HepG2 (cell line): Measurements from ENCODE around the gene FKBP9. TPM values are rescaled to one million over a fixed set of nuclear protein-coding genes. Genes with fewer than 3 reads are reported as not detected.
A peak's percentile ranks its signal among the peaks of the same experiment; 100 is the strongest.

Source experiments
- ATAC-seq: fragments of 200-7000 bp; cut with Tn5 transposase; 3 replicates; pipeline ENCODE4 v1.9.1; 2020; ENCODE audit warnings: mild to moderate bottlenecking, moderate library complexity
- BruUV-seq: library from RNA; stranded (reverse); fragments of 400-500 nt; replicated peaks from 2 replicates; lab custom pipeline; 2021; lab: Mats Ljungman, UMichigan
- CTCF ChIA-PET: fragments of 300-600 bp; formaldehyde crosslinking; extraction: SDS; loops from one replicate; lab custom pipeline; 2021; ENCODE audit warnings: low total read pairs, inconsistent platforms, low intra/inter-chr PET ratio; lab: Yijun Ruan, JAX
- POLR2A ChIA-PET: fragments of 350-600 bp; sonication (Branson Sonifier 250); formaldehyde crosslinking; loops from one replicate; lab custom pipeline; 2020; ENCODE audit warnings: antibody characterized with exemption, inconsistent platforms; lab: Yijun Ruan, JAX
- DNase-seq: peaks from one replicate; pipeline ENCODE4 v3.0.0-alpha.2; 2015; ENCODE audit warnings: low spot score
- FAIRE-seq: peaks from 3 replicates; lab custom pipeline; 2011; peaks lifted over from hg19 to GRCh38; lab: Jason Lieb, UNC
- H2AFZ ChIP-seq: one replicate; pipeline ENCODE4 v1.6.1; 2011; ENCODE audit warnings: low read length, inconsistent platforms
- H3K27ac ChIP-seq: fragments of 300-600 bp; 3 replicates; pipeline ENCODE4 v1.8.0; 2011; ENCODE audit warnings: mixed run types, mild to moderate bottlenecking, mixed read lengths, low read length, inconsistent platforms; ENCODE audit not compliant: insufficient read depth; ENCODE audit errors: extremely low read length
- H3K27me3 ChIP-seq, 2 experiments: fragments of 200-600 bp in 1 of 2; 2 replicates in 1 of 2; 3 replicates in 1 of 2; pipeline versions ENCODE4 v1.6.0 to v1.8.0; 2011; ENCODE audit warnings: low read length in 2 of 2, mild to moderate bottlenecking in 2 of 2, moderate library complexity in 2 of 2, inconsistent platforms in 1 of 2; ENCODE audit not compliant: insufficient read depth in 2 of 2, control insufficient read depth in 1 of 2
- H3K36me3 ChIP-seq, 2 experiments: fragments of 200-600 bp in 1 of 2; replicated peaks in 1 of 2; 2 replicates in 1 of 2; 3 replicates in 1 of 2; pipeline versions ENCODE4 v1.5.1 to v1.8.0; 2011; ENCODE audit warnings: low read length in 2 of 2, inconsistent platforms in 1 of 2; ENCODE audit not compliant: insufficient read depth in 2 of 2, control insufficient read depth in 1 of 2
- H3K4me1 ChIP-seq: 2 replicates; pipeline ENCODE4 v1.5.1; 2012; ENCODE audit warnings: low read length, inconsistent platforms; ENCODE audit not compliant: insufficient read depth
- H3K4me2 ChIP-seq: 2 replicates; pipeline ENCODE4 v1.6.0; 2011; ENCODE audit warnings: low read depth, low read length, inconsistent platforms
- H3K4me3 ChIP-seq, 3 experiments: fragments of 200-600 bp in 1 of 3; sonication (generic), shearing (Covaris generic) in 1 of 3; replicated peaks in 1 of 3; 2 replicates each; pipeline ENCODE4 v1.5.1; 2011 to 2016; ENCODE audit warnings: low read length in 3 of 3, inconsistent platforms in 2 of 3, low read depth in 2 of 3, mild to moderate bottlenecking in 2 of 3, control low read depth in 1 of 3, mixed read lengths in 1 of 3; ENCODE audit not compliant: insufficient read depth in 1 of 3
- H3K79me2 ChIP-seq: one replicate; pipeline ENCODE4 v1.6.1; 2011; ENCODE audit warnings: low read length, inconsistent platforms; ENCODE audit not compliant: insufficient read depth
- H3K9ac ChIP-seq: 2 replicates; pipeline ENCODE4 v1.6.0; 2011; ENCODE audit warnings: mild to moderate bottlenecking, low read depth, low read length, inconsistent platforms; ENCODE audit not compliant: insufficient read depth
- H3K9me3 ChIP-seq: 2 replicates; pipeline ENCODE4 v1.5.1; 2012; ENCODE audit warnings: mild to moderate bottlenecking, low read length
- H4K20me1 ChIP-seq: 2 replicates; pipeline ENCODE4 v1.6.0; 2011; ENCODE audit warnings: inconsistent platforms, mild to moderate bottlenecking, low read length, moderate library complexity; ENCODE audit not compliant: insufficient read depth
- CEBPB ChIP-seq: IDR thresholded peaks from 2 replicates; pipeline ENCODE4 v1.6.1; 2011; ENCODE audit warnings: low read depth, low read length, improper control_type of control experiment, borderline replicate concordance
- CEBPG ChIP-seq: IDR thresholded peaks from 2 replicates; pipeline ENCODE4 v1.6.1; 2016
- GABPA ChIP-seq, 2 experiments: IDR thresholded peaks; 2 replicates each; pipeline ENCODE4 v1.6.1; 2011 to 2016; ENCODE audit warnings: low read depth in 2 of 2, low read length in 1 of 2, missing biosample characterization in 1 of 2, missing genetic modification characterization in 1 of 2
- HES4 ChIP-seq: sonication (generic); formaldehyde crosslinking; IDR thresholded peaks from 2 replicates; pipeline ENCODE4 v1.9.0; 2021; ENCODE audit warnings: mild to moderate bottlenecking, missing genetic modification reagents, borderline replicate concordance
- IRX3 ChIP-seq: sonication (generic); formaldehyde crosslinking; IDR thresholded peaks from 2 replicates; pipeline ENCODE4 v1.8.1; 2023; ENCODE audit warnings: mild to moderate bottlenecking, low read depth, missing genetic modification reagents, borderline replicate concordance
- MAZ ChIP-seq, 2 experiments: sonication (generic) in 1 of 2; formaldehyde crosslinking in 1 of 2; IDR thresholded peaks; 2 replicates each; pipeline versions ENCODE4 v1.5.0 to v1.6.1; 2012 to 2020; ENCODE audit warnings: low read depth in 2 of 2, mild to moderate bottlenecking in 2 of 2, borderline replicate concordance in 1 of 2, improper control_type of control experiment in 1 of 2, low read length in 1 of 2, missing genetic modification reagents in 1 of 2, moderate library complexity in 1 of 2
- MYC ChIP-seq: sonication (generic); formaldehyde crosslinking; IDR thresholded peaks from 2 replicates; pipeline ENCODE4 v1.9.0; 2021; ENCODE audit warnings: missing genetic modification reagents, borderline replicate concordance
- SATB2 ChIP-seq: sonication (generic); formaldehyde crosslinking; IDR thresholded peaks from 2 replicates; pipeline ENCODE4 v1.5.0; 2020; ENCODE audit warnings: missing genetic modification reagents
- TCF7L2 ChIP-seq: IDR thresholded peaks from 2 replicates; pipeline ENCODE4 v1.6.1; 2011; ENCODE audit warnings: mild to moderate bottlenecking, low read depth, low read length, moderate library complexity
- ZMYM2 ChIP-seq: sonication (generic); formaldehyde crosslinking; IDR thresholded peaks from 2 replicates; pipeline ENCODE4 v1.8.0; 2022; ENCODE audit warnings: mild to moderate bottlenecking, missing genetic modification reagents
- ZSCAN22 ChIP-seq: sonication (generic); formaldehyde crosslinking; IDR thresholded peaks from 2 replicates; pipeline ENCODE4 v1.4.0; 2020; ENCODE audit warnings: mild to moderate bottlenecking, missing genetic modification reagents
- WGBS: methylation state at CpG from one replicate; pipeline ENCODE4 v1.1.6; 2017; ENCODE audit warnings: low lambda C conversion rate; 5-methylcytosine and 5-hydroxymethylcytosine counted together
- in situ Hi-C: cut with HindIII; loops from 2 replicates; pipeline ENCODE4 v1.10.0; 2017; ENCODE audit warnings: low pct_unique_long_range_greater_than_20kb; ENCODE audit not compliant: extremely low pct_ligation_motif_present
- intact Hi-C: fragments of 100-400 bp; cut with micrococcal nuclease; formaldehyde crosslinking; loops from one replicate; pipeline ENCODE4 v1.10.0; 2022; ENCODE audit not compliant: unreplicated experiment
- polyA plus RNA-seq, 8 experiments: library from polyadenylated mRNA; depleted of rRNA in 3 of 8; stranded (reverse) in 7 of 8; unstranded in 1 of 8; fragments of >200 nt; fragmentation: Illumina TruSeq in 4 of 8; extraction: Trizol in 4 of 8; gene quantifications; 2 replicates each; pipeline versions ENCODE4 v1.2.1 to v1.2.3, GENCODE V29; 2011 to 2016; ENCODE audit warnings: low read depth in 4 of 8, missing spikeins in 1 of 8, mixed read lengths in 1 of 8; ENCODE audit not compliant: insufficient read depth in 1 of 8
- total RNA-seq, 5 experiments: library from RNA; depleted of rRNA; stranded (reverse); fragments of >200 nt; fragmentation: Illumina TruSeq; extraction: Trizol; gene quantifications; 2 replicates each; pipeline ENCODE4 v1.2.3, GENCODE V29; 2016; ENCODE audit warnings: low read depth in 1 of 5
- TF ChIP-seq, protein P1 (sequence below): sonication (generic); formaldehyde crosslinking; IDR thresholded peaks from 2 replicates; pipeline ENCODE4 v1.8.0; 2022; ENCODE audit warnings: mild to moderate bottlenecking, missing genetic modification reagents; ENCODE audit not compliant: insufficient replicate concordance

FKBP9 gene
- total and polyA plus RNA-seq, 2 of the 13 experiments (the other 11 are each of a cell fraction or from before 2014, with no cell fraction given), result 34.0 to 41.5 TPM

DNA sequence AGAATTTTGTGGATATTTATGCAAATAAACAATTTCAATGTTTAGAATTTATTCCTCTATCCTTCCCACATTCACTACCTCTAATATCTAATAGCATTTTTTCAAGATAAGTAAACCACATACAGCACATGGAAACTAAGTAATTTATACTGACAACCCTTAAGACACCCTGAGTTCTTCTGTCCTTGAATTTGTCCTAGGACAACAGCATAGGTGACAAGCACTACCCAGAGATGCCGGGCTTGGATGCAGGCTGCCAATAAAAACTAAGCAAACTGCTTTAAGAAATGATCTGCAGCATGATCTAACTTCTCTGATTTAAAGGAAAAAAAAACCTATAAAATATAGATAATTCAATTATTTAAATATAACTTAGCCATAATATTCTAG lies 82.7 kb downstream of the FKBP9 start (continued):
- TF ChIP-seq, protein P1, sequence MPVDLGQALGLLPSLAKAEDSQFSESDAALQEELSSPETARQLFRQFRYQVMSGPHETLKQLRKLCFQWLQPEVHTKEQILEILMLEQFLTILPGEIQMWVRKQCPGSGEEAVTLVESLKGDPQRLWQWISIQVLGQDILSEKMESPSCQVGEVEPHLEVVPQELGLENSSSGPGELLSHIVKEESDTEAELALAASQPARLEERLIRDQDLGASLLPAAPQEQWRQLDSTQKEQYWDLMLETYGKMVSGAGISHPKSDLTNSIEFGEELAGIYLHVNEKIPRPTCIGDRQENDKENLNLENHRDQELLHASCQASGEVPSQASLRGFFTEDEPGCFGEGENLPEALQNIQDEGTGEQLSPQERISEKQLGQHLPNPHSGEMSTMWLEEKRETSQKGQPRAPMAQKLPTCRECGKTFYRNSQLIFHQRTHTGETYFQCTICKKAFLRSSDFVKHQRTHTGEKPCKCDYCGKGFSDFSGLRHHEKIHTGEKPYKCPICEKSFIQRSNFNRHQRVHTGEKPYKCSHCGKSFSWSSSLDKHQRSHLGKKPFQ (CRISPR knock-in tag), result no peak
- TF ChIP-seq HES4 (CRISPR knock-in tag), result no peak
- TF ChIP-seq ZMYM2 (CRISPR knock-in tag), result no peak
- no peak for TF ChIP-seq IRX3 (CRISPR knock-in tag)
- no peak for TF ChIP-seq SATB2
- no peak for TF ChIP-seq MAZ (IDR thresholded peaks at IDR 0.05; ENCODE audit: borderline replicate concordance, low read depth, low read length)
- TF ChIP-seq MAZ (CRISPR knock-in tag; IDR thresholded peaks at IDR 0.05; ENCODE audit: low read depth), result no peak
- TF ChIP-seq MYC (CRISPR knock-in tag), result no peak
- no peak for TF ChIP-seq GABPA (IDR thresholded peaks at IDR 0.05; ENCODE audit: low read depth, low read length)
- TF ChIP-seq GABPA (CRISPR knock-in tag; IDR thresholded peaks at IDR 0.05; ENCODE audit: low read depth), result no peak

DNA sequence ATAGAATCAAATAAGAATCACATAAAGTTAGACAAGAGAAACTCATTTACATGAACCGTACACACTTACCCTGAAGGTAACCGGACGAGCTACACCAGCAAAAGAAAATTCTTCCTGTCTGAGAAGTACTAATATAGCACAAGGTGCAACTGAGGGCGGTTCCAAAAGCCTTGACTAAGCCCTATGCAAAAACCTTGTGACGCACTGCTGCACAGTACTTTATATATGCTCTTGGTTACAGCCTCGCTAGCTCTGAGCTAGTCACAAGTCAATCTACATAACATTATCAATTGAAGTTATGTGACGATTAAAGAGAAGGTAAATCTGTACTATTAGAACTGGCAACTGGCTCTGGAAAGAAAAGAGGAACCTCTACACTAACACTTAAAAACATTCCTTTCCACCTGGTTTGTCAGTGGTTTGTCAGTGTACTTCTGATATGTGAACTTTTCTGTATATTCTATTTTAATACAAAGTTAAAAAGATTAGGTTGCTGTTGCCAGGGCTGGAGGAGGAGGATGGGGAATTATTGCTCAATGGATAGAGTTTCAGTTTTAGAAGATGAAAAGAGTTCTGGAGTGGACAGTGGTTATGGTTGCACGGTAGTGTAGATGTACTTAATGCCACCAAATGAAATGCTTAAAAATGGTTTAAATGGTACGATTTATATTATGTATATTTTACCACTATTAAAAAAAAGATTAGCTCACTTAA lies 83.7 kb downstream of the FKBP9 start:
- peaks cover 0 to 3% of the 10 kb centered on the region in 2 experiments; a peak in 1 of 5 replicates for H3K36me3 ChIP-seq
- 75% methylated on average over 9 of the region's 9 CpGs for WGBS
- no peaks in the 10 kb centered on the region for H4K20me1 ChIP-seq
- H3K4me1 ChIP-seq, result peaks cover 76% of the 10 kb centered on the region
- TF ChIP-seq ZSCAN22 (no peak), CEBPG (CRISPR knock-in tag) (0 out of 2 replicates have a peak, but pooled peaks have one; percentile 10), CEBPB (peak; percentile 36; the same call in 1 of the 2 replicates), TCF7L2 (no peak)
- intact Hi-C loops, result loop anchor here (10.0 kb wide), 1 partner anchor 146 kb away; the partner anchor contains the start of gene KBTBD2
- DNase-seq (no peak), ATAC-seq (peak; percentile 26; the same call in 1 of the 3 replicates), FAIRE-seq (no peak)
- CTCF ChIA-PET, result no interaction called here
- no peaks in the 10 kb centered on the region for H3K27me3 ChIP-seq
- no peak overlapping the region for H3K4me3 ChIP-seq
- no peaks in the 10 kb centered on the region for H3K9me3 ChIP-seq
- 0 out of 2 replicates have a peak overlapping the region, but pooled peaks have one; percentile 21 for H3K4me2 ChIP-seq
- H3K9ac ChIP-seq, result no peak overlapping the region
- in situ Hi-C loops, result no loop called here
- POLR2A ChIA-PET, result no interaction called here
- BruUV-seq, result no TSS peak
- peaks cover 94% of the 10 kb centered on the region for H3K79me2 ChIP-seq
- H3K27ac ChIP-seq, result peak overlapping the region; percentile 42
- no peak overlapping the region for H2AFZ ChIP-seq
